ENCODE results near the gene ATE1. TPM values are rescaled to one million over a fixed set of nuclear protein-coding genes. Genes with fewer than 3 reads are reported as not detected.
"Not testable (repeated sequence)": the region's sequence is repeated elsewhere in the genome, so short reads cannot be mapped to it uniquely, and the experiment has no call there.

Gene ATE1
- total RNA-seq, 1 donor from 2014 or later = 38.4 TPM

DNA sequence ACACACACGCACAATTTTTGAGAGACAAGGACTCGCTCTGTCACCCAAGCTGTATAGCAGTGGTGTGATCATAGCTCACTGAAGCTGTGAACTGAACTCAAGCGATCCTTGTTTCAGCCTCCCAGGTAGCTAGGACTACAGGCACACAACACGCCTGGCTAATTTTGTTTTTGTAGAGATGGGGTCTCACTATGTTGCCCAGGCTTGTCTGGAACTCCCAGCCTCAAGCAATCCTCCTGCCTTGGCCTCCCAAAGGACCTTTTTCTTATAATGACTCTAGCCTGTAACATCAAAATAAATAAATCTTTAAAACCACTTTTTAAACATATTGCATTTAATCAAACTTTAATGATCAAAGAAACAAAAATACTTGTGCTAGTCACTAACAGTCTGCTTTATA, 188.7 kb downstream of the ATE1 start:
- no peak for DNase-seq (ENCODE audit: low spot score)

DNA sequence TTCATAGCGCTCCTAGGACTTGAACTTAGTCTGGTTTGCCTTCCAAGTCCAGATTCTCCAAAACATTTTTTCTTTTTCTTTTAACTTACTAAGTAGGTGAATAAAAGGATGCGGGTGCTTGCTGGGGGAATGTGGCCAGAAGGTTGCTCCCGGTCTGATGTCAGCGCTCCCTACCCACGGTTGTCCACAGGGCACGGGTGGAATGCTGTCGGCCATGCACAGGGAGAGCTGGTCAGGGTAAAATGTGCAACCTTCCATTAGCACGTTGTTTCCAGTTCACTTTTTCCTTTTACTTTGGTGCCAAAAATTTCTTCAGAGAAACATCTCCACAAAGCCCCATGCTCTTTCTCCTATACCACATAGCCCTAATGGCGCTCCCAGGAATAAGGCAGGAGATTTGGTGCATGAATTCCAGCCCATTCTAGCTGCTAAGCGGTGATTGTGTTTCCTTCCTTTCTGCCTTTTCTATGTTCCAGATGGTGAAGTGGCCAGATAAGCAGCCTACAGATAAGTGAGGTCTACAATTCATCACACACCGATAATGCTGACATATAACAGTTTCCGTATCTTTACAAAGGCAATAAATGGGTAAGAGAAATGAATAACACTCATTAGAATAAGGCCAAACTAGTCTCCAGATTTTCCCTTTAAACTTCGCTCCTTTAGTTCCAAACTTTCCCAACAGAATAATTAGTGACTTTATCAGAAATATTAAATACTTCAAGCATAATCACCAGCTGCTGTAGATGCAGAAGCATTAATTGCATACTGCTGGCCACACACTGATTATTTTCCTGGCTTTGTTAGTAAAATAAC, 191.3 kb downstream of the ATE1 start:
- DNase-seq (ENCODE audit: low spot score) = no peak

DNA sequence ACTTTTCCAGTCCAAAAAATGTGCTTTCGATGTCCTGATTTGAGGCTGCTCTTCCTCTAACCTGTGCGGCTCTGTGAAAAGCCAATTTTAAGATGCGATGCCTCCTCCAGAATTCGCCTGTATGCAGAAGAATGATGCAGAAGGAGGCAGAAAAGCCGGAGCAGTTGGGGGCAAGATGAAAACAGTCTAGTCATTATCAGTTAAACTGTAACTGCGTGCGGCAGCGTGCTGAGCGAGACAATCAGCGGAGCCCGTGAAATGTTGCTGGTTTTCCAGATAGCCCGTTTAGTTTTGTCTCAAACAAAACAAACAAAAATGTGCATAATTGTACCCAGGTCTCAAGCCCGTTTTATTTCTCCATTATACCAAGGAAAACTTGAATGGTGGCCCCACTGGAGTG, 192.6 kb downstream of the ATE1 start:
- DNase-seq (ENCODE audit: low spot score) = no peak

DNA sequence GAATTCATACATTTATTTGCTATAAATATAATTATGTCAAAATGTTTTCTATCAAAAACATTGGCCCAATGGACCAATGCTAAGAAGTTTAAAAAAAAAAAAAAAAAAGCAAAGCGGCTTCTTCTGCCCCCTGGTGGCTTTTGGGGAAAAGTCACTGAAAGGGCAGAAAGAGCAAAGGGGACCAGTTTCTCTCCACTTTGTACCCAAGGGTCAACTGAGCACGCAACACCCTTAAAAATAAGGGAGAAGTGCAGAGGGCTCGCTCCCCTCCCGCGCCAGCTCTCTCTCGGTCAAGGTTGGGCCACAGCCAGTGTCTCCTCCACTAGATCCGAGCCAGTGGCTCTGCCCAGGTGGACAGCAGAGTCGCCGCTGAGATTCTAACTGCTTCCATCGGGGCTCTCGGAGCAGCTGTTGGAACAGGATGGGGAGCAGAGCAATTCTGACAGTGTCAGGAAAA, 193.2 kb downstream of the ATE1 start:
- no peak for DNase-seq (ENCODE audit: low spot score)

DNA sequence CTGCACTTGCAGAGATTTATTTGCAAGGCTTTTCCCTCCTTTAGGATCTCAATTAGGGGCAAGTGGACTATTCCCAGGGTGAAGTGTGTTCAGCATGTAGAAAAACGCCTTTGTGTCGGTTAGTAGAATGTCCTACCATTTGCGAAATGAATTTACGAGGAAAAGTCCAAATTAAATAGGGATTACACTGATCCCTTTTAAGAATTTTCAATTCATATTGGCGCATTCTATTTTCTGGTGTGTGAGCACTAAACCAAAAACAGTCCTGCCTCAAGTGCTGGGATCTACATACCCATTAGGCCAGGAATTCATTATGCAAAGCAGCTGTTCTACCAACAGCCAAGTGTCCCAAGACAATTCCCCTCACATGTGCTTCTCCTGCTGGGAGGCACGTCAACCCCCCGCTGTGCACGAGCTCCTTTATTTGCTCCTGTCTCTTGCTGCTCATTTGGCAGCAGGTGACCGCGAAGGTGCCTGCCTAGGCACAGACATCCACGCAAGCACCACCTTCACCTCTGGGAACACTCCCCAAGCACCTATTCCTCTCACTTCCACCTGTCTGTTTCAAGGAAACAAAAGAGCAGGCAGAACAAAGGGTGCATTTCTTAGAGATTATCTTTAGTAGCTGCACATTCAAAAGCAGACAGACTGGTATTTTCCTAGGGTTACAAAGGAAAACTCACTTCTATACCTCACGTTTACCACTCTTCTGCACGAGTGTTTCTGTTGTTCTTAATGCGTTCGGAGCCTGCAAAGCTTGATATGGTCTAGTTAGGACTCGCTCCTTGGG, 195.0 kb downstream of the ATE1 start:
- DNase-seq (ENCODE audit: low spot score) = no peak

DNA sequence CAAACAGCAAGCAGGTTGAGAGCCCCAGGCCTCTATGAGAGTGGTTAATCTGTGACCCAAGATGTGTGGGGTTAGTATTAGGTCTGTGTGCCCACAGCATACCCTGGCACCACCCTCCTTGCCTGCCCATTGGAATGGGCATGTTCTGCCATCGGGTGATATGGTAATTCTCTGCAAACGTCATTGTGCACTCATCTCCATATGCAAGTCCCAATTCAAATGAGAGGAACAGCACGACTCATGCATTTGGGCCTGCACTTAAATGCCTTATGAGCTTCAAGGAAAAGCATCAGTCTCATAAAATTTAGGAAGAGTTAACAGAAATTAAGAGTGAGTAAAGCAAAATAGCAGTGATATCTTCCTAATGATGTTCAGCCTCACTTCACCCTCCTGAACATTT, 195.7 kb downstream of the ATE1 start:
- DNase-seq (ENCODE audit: low spot score) = no peak

DNA sequence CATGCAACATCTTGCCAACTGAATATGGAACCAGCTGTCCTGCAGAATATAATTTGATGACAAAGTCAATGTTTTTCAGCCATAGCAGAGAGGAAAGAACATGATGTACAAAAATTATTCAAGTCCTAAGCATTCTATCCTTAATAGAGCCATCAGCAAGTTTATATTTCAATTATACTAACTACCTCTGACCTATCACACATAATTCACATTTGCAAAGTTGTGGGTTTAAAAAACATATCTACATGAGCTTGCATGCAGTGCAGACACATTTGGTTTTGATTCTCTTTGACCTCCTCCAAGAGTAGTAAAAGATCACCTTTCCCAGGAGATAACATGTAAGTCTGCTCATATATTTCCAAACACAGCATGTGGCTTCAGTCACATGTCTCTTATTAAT, 203.5 kb downstream of the ATE1 start:
- DNase-seq (ENCODE audit: low spot score) = no peak

DNA sequence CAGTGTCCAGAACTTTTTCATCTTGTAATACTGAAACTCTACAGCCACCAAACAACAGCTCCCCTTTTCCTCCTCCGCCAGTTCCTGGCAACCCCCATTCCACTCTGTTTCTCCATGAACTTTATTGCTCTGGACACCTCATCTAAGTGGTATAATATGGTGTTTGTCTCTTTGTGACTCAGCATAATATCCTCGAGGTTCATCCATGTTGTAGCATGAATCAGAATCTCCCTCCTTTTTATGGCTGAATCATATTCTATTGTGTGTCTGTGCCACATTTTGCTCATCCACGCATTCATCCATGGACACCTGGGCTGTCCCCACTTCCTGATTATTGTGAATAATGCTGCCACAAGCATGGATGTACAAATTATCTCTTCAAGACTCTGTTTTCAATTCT, 205.2 kb downstream of the ATE1 start:
- DNase-seq (ENCODE audit: low spot score) = no peak

DNA sequence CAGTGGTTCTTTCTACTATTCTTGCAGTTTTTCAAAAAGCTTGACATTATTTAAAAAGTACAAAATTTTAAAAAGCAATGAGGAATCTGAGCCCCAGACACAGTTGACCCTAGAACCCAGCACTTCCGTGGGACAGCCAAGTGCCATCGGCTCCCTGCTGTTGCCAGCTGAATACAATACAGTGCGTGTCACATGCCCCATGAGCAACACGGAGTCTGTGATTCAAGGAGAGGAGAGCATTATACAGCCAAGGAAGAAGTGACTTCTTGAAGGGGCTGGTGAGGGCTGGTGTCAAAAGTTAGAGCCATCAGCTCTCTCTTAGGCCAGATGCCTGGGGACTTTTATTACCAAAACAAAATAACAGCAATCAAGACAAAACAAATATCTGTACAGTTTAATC, 206.6 kb downstream of the ATE1 start:
- DNase-seq (ENCODE audit: low spot score) = no peak

DNA sequence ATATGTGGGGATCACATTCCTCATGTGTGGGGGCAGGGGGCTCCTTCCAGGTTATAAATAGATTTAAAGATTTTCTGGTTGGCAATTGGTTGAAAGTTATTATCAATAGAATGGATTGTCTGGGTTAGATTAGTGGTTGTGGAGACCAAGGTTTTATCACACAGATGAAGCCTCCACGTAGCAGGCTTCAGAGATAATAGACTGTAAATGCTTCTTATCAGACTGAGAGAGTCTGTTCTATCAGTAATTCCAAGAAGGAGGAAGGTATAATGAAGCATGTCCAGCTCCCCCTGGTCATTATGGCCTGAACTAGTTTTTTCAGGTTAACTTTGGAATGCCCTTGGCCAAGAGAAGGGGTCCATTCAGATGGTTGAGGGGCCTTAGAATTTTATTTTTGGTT, 211.9 kb downstream of the ATE1 start:
- no peak for DNase-seq (ENCODE audit: low spot score)

DNA sequence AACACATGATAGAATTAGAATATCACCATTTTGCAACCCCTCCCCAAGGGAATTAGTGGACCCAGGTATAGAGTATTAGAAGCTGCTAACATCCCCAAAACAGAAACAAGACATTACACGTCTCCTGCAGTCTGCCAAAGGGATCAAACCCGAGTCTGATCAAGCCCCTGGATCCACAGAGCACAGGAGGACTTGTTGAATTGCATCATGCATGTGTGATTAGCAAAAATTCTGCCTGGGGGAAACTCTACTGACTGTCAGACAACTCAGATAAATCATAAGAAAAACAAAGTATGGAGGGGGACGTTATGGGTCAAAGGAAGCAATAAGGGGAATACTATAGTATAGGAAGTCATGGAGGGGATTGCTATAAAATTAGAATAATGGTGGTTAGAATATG, 212.8 kb downstream of the ATE1 start:
- no peak for DNase-seq (ENCODE audit: low spot score)

DNA sequence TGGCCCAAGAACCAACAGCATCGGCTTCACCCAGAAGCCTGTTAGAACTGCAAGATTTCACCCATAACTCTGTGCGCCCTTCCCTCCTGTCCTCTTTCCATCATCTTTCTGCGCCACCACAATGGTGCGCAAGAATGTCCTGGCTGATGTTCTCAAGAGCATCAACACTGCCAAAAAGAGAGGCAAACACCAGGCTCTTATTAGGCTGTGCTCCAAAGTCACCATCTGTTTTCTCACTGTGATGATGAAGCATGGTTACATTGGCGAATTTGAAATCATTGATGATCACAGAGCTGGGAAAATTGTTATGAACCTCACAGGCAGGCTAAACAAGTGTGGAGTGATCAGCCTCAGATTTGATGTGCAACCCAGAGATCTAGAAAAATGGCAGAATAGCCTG, 214.3 kb downstream of the ATE1 start:
- DNase-seq (ENCODE audit: low spot score) = no peak

DNA sequence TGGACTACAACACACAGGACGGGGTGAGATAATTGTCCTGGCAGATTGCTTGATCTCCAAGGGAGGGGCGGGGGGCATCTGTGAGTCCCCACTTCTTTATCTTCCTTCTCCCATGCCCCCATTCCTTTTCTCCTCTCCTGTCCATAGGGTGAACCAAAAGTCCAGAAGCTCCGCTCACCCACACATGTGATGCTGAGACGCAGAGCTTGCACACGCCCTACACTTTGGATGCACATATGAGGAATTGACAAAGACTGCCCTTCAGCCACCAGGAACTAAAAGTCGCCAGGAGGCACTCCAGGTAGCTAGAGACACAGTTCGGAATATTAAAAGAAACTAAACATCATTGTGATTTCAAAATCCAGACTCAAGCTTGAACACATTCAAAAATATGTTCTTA, 216.9 kb downstream of the ATE1 start:
- DNase-seq (ENCODE audit: low spot score) = no peak

DNA sequence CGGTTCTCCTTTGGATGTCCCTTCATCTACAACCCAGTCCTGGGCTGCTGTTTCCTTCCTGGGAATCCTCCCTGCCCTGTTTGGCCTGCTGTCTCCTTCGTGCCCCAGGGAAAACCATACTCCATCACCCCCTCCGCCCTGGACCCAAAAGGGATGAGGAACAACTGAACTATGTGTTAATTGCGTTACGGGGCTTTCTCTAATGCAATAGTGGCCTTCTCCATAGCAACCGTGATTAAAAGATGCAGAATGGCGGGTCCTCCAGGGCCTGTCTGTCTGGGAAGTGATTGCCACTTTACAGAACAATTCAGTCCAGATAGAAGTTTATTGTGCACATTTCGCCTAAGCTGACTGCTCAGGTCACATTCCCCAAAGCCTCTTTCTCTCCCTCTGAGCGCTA, 217.6 kb downstream of the ATE1 start:
- no peak for DNase-seq (ENCODE audit: low spot score)

DNA sequence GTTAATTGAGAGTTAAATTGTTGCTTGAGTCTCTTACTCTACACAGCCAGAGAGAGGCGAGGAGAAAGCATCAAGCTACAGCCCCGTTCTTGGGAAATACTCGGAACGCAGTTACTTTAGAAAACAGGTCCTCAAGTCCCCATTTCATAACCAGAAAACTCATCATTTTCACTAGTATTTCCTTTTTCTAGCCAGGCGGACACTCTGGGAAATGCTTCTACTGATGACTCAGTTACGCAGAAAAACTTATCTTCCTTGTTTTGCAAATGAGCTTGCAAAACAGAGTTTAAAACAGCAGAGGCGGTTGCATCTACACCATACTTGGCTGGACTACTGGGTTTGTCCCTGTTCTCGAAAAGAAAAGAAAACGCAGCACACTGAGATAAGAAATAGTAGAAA, 218.2 kb downstream of the ATE1 start:
- no peak for DNase-seq (ENCODE audit: low spot score)

DNA sequence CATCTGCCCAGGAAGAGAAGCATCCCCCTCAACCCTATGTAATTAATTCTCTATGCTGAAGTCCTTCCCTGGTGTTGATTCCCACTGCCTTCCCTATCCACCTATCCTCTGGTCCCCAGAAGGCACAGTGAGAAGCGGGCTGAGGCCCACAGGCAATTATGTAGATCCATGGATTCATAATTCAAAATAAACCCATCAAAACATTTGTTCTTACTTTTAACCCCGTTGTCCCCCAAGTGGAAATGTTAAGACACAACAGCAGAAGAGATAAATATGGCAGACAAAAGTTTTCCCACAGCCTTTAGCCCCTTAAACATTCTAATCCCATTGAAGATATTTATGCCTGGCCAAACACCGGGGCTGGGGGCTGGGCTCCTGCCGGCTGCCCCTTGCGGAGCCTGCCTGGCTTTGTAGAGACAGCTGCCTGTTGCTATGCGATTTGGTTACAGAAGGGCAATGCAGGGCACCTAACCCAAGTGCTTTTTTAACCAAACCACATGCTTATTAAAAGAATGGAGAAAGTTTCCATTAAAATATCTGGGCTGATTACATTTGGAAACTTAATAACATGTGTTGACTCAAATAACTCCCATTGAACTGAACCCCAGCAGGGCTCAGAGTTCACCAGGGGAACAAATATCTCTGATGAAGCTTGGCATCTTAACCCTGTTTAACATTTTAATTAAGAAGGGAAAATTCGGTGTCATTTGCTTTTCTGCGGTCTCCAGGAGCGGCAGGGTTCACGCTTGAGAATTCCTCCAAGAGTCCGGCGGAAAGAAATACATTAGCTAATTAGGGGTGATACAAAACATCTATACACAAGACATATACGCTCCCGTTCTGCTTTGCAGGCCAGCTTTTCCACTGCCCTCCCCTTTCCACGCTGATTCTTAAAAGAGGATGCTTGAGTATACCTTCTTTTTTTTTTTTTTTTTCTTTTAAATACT, 218.8 kb downstream of the ATE1 start:
- DNase-seq (ENCODE audit: low spot score) = no peak

DNA sequence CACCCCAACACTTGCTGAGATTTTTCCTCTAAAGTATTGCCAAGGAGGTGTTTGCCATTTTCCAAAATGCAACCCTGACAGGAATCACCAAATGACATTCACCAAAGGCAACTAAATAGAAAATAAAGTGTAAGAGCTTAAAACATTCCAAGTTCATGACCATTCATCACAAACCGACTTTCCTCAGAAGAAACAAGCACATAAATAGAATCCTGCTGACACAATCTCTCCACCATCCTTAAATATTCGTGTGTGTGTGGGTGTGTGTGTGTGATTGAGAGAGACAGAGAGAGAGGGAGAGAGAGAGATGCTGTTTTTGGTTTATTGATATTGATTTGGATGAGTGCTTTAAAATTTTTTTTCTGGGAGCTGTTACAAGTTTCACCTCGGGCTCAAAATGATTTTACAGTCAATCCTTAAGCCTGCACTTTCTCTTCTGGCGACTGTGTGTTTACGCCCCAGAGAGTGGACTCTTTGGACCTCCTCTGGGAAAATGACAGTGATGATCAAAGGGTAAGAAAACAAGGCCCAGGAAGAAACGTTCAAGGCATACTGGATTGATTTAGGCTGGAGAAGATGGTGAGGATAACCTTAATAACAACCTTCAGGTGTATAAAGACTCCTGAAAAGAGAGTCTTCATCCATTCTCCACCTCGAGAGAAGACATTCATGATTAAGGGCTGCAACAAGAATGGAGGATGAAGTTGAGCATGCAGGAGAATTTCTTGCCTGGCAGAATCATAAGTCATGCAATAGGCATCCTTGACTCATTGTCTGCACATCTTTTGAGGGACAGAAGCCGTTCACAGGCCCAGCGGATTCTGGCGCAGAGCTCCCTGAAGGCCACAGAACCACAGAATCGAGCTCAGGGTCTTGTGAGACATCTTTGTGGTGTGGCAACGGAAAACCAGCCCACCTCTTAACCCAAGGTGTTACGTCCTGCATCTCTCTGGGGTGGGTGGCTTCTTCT, 225.2 kb downstream of the ATE1 start:
- DNase-seq (ENCODE audit: low spot score) = no peak

DNA sequence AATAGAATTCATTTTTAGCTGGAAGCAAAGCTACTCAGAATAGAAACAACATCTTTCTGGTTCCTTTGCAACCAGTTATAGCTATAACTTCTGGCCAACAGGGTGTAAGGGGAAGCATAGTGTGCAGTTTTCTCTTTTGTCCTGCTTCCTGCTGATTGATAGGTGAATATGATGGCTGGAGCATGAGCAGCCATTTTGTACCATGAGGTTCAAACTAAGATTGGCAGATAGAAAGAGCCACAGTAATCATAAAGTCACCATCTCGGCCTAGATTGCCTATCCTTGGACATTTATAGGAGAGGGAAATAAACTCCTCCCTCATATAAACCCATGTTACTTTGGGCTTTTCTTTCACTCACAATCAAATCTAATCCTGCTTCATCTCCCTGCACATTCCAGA, 227.4 kb downstream of the ATE1 start:
- DNase-seq (ENCODE audit: low spot score) = no peak

DNA sequence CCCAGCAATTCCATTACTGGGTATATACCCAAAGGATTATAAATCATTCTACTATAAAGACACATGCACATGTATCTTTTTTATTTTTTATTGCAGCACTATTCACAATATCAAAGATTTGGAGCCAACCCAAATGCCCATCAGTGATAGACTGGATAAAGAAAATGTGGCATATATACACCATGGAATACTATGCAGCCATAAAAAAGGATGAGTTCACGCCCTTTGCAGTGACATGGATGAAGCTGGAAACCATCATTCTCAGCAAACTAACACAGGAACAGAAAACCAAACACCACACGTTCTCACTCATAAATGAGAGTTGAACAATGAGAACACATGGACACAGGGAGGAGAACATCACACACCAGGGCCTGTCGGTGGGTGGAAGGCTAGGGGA, 228.1 kb downstream of the ATE1 start:
- not testable (repeated sequence) for DNase-seq (ENCODE audit: low spot score)

DNA sequence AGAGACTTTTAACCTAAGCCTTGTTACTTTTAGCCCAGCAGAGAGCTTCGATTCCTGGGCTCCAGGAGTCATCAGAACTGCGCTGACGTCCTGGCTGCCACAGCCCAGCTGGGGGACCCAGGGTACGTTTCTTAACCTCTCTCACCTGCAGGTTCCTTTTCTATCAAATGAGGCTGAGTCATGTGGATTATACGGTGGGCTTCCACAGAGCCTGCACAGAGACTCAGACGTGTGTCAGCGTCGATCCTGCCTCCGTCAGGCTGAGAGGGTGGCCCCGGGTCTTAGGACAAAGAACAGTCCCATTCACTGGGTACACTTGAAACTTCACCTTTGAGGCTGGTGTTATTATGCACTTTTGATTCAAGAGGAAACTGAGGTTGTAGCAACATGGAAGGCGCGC, 228.9 kb downstream of the ATE1 start:
- no peak for DNase-seq (ENCODE audit: low spot score)

DNA sequence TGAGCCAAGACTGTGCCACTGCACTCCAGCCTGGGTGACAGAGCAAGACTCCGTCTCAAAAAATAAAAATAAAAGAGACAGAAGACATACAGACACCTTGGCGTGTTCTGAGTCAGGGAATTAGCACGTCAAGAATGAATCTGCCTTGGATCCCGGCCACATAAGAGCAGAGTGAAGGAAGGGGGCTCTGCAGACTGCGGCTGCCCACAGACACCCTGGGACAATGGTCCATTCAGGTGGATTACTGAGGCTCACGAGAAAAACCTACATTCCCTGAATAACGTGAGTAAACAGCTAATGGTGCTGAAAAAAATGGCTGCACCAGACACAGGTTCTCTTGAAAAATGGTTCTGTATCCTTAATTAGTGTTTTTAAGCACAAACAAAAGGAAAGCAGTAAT, 229.5 kb downstream of the ATE1 start:
- no peak for DNase-seq (ENCODE audit: low spot score)
